Endometrium (tissue), 2 donors: Measurements from ENCODE around the gene C3orf18.

Experiments
- FAIRE-seq: peaks from 2 replicates; lab custom pipeline; 2012; peaks lifted over from hg19 to GRCh38; lab: Jason Lieb, UNC
- donor health status: control.
- donor health status: control.

The C3orf18 gene

DNA sequence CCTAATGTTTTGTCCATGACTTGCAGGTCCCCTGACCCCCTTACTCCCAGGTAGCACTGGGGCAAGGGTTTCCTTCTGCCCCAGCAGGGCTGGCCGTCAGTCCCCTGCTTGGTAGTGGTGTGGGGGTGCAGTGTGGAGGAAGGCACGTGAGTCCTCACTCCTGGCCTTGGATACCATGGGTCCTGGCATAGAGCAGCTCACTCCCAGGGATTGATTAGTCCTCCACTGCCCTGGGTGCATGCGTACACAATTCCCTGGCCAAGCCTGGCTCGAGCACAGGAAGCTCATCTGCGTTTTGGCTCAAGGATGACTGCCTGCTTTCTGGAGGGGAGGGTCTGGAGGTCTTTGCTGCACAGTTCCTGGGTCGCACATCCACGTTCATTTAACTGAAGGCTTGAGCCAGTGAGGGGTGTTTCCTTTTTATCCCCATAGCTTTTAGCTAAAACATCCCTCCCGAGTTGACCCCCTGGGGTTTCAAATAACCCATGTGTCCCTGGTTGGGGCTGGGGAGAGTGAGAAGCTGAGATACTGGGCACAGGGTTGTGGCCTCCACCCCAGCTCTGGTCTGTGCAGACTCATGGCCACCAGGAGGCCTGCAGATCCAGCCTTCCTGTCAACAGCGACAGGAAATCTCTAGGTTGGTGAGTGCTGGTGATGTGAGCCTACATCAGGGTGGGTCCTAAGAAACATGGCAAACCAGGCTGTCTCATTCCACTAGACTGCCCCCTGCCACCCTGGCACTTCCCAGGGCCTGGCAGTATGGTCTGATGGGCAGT is 13.3 kb upstream of the C3orf18 start:
- no peak for FAIRE-seq

DNA sequence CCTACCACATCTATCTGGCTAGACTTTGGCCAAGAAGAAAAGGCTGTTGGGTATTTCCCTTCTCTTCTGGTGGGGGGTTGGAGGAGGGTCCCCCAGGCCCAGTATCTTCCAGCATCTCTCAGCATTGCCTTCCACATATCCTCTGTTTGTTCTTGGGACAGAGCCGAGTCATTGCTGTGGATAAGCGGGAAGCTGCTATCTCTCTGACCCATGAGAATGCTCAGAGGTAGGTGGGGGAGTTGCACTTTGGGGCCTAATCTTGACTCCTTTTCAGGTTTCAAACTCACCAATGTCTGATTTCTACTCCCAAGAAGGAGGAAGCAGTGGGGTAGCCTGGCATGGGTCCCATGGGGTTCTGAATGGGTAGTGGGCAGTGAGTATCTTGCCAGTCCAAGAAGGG is 9.8 kb upstream of the C3orf18 start:
- FAIRE-seq = no peak

DNA sequence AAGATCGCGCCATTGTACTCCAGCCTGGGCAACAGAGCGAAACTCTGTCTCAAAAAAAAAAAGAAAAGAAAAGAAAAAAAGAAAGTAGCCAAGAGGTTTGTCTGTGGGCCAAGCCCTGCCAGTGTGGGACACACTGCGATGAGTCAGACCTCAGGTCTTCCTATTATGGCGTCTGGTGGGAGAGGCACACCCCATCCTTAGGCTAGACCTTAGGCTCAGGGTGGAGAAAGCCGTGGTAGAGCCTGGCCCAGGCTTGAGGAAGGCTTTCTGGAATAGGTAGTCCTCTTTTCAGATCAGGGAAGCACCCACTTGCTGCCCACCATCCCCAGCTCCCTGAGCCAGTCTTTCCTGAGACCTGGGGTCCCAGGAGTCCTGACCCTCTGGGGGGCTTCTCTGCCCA is 7.8 kb upstream of the C3orf18 start:
- no peak for FAIRE-seq

DNA sequence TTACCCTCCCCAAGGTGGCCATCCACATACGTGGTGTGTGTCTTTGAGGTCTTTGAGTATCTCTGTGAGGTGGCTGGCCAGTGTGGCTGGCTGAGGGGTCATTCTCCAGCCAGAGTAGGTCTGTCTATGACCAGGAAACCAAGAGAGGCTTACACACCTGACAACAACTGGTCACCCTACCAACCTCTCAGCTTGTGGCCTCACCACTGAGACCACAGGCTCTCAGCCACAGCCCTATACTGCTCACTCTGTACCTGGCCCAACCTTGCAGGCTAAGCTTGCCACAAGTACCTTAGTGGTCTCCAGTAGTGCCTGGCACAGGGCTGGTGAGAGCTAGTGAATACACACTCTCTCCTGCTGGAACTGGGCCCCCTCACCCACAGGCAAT is 6.9 kb upstream of the C3orf18 start:
- no peak for FAIRE-seq

DNA sequence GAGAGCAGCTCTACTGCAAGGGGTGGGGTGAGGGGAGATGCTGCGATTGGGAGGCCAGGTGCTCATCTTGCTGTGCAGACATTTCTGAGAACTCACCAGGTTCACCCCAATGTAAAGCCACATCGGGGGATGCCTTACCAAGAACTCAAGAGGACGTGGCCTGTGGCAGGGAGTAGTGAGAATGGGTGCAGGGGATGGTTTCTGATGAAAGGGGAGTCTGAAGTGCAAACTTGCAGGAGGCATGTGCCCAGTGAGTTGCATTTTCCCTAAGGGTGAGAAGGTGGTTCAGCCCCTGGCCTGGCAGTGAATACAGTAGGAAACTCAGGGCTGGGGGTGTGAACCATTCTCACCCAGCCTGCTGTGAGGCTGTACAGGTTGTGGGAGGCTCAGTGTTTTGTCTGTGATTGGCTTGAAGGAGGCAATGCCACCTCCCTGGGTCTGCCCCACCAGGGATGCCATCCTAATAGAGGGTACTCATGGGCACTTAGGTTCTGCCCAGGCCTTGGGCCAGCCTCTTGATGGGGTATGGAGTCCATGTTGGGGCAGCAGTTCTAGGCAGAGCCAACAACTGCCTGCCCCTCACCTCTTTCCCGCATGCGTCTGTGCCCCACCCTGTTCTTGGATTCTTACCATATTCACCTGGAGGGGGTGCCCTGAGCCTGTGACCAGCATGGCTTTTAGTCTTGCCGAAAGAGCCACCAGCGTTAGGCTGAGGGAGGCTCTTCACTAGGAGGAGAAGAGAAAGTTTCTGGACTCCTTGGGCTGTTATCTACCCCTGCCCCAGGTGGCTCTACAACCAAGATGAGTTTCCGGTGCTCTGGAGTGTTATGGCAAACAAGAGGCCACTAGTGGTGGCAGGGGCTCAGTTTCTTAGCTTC is 6.3 kb upstream of the C3orf18 start:
- no peak for FAIRE-seq

DNA sequence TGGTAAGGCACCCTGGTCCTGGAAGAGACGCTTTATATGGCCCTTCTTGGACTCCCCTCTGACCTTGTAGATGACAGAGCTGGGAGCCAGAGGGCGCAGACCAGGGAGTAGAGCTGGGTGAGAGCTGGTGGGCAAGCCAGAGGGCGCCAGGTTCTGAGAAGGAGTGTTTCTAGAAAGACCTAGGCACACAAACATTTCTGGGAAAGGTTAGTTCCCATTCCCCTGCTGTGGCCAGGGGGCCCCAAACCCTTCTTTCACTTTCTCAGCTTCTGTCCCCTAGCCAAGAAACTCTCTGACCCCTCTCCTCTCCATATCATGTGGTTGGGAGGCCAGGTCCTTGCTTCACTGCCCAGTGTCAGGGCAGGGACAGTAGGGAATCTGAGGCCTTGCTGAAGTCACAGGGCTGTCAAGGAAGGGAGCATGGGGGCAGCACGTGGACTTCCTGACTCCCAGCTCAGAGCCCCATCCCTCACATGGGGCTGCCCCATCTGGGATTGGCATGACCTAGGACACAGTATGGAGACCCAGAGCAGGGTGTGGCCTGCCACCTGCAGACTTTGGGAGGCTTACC is 5.3 kb upstream of the C3orf18 start:
- FAIRE-seq = no peak

DNA sequence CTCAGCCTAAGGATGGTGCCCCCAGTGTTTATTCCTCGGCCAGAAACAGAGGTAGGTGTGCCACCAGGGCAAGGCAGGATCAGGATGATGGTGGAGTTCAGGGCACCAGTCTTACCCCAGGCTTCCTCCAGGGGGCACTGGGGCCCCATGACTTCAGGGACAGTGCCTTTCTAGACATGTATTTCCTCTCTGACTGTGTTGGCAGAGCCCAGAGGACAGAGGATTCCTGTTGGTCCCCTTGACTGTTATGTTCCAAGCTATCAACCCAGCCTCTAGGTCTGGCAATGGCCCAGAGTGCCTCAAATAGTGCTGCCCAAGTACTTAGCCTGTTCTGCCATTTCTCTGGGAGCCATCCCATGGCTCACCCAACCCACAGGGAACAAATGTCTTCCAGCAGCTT is 4.6 kb upstream of the C3orf18 start:
- FAIRE-seq = no peak

DNA sequence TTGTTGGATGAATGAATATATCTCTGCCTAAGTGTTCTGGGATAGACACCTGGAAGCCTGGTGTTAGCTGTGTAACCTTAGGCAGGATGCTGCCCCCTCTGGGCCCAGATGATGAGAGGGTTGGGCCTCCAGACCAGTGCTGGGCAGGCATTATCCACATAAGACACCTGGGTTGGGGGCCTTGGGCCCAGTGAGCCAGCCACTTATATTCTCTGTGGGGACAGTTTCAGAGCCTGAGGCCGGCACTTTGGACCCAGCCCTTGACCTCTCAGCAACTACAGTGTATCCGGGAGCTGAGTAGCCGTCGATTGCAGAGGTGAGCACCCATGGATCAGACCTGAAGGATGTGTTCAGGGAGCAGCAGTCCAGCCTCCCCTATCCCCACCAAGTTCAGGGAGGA is 3.9 kb upstream of the C3orf18 start:
- FAIRE-seq = no peak

DNA sequence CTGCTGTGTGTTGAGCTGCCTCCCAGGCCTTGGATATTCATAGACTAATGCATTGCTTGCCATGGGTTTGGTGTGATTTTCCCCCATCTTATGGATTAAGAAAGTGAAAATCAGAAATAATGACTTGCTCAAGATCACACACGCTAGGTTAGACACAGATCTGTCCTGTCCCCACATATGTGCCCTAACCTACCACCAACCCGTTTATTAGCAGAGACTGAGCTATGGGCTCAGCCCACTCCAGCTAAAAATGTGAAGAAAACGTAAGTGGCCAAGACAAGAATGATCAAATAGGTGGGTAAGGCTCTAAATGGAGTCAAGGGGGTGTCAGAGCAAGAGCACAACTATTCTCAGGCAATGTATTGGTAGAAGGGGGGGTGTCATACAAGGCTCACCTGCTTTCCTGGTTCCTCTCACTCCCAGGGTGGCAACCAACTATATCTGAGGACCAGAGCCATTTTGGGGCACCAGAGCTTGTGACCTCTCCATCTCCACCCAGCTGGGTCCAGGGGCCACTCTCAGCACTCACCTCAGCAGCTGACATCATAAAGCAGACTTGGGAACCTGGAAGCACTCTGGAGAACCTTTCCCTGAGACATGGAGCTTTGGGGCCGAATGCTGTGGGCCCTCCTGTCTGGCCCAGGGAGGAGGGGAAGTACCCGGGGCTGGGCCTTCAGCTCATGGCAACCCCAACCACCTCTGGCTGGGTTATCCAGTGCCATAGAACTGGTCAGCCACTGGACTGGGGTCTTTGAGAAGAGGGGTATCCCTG is 3.1 kb upstream of the C3orf18 start:
- no peak for FAIRE-seq

DNA sequence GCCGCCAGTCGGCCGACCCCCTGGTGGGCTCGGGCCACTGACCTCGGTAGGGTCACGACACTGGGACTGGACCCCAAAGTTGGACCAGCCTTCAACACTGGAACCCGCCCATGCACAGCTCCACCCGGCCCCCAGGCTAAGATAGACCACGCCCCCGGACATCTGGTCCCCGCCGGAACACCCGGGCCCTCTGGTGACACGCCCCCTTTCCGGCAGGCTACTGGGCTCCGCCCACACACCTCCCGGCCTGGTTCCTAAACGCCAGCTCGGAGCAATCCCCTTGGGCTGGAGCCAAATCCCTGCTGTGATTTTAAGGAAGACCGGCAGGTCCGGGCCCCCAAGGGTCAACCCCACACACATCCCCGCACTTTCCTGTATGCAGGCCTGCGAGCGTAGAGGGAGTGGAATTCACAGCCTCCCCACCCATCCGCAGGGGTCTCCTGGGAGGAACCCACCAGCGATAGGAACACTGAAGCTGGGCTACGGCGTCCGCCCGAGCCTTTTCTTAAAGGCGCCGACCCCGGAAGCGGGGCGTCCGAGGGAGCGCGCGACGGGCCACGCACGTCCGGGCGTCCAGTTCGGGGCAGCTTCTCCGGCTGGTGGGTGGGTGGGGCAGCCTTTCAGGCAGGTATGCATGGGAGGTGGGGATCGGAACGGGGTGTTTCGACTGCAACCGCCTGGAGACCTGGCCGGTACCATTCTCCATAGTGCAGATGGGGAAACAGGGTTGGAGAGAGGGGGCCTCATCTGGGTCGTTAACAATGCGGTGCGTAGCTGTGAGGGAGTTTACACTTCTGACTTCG is 1.6 kb upstream of the C3orf18 start, which contains the start of gene HEMK1:
TSS of gene HEMK1 (plus strand) at position 576 of the 803 bp plus-strand sequence. CDS start 1,583 bp downstream, outside the sequence.
- FAIRE-seq = peak; percentile 88

DNA sequence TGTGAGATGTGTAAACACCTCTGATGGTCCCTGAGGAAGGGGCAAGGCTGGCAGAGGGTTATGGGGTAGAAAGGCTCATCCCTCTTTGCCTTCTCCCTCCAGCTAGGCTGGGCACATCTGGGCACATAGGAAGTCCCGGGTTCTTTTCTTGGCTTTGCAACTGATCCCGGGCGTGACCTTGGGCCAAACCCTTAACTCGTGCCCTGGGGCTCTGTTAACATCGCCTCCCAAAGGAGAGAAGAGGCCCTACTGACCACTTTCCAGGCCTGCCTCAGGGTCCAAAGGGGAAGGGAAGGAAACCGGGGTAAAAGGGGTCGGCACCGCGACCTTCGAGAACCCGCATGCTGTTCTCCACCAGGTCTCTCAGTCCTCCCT is 549 bp downstream of the C3orf18 start:
- no peak for FAIRE-seq

DNA sequence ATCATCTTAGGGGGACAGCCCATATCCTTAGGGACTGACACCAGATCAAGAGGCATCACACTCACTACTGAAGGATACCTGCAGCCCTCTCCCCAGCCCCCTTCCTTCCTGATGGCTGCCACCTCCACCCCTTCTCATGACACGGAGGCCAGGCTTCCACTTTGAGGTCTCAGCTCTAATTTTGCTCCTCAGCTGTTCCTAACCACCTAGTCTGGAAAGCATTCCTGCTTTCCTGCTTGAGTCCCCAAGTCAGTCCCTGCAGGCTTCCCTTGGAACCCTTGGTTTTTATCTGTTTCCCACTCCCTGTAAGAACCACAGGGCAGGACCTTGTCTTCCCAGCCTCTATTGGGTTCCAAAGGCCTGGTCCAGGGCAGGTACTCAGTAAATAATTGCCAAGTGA is 3.2 kb downstream of the C3orf18 start:
- FAIRE-seq = no peak

DNA sequence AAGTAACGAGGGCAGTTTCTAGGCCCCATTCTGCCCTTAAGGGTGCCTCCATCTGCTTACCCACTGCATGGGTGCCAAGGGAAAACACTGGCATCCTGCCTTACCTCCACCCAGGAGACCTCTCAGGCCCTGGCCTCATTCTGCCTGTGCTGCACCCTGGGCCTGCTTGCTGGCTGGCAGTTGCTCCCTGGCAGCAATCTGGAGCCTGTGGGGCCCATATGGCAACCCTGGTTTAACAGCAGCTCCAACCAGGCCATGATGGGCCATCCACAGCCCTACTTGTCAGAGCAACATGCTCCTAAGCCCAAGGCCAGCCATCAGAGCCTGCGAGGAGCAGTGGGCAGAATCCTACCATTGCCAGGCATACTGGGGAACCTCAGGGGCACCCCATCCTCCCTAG is 3.7 kb downstream of the C3orf18 start:
- no peak for FAIRE-seq

DNA sequence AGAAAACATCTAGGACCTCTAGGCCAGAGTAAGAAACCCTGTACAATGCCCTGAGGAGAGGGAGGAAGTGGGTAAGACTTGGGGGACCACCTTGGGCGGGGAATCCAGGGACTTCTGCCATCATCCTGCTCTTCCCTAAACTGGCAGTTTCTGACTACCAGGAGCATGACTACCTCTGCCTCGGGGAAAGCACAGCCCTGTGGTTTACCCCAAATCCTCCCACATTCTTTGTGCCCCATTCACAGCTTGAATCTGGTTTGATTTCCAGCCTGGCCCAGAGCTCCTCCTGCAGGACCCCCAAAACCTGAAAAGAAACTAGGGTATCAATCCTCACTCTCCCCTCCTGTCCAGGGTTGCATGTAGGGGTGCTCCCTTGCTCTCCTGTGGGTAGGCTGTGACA is 4.7 kb downstream of the C3orf18 start:
- FAIRE-seq = no peak

DNA sequence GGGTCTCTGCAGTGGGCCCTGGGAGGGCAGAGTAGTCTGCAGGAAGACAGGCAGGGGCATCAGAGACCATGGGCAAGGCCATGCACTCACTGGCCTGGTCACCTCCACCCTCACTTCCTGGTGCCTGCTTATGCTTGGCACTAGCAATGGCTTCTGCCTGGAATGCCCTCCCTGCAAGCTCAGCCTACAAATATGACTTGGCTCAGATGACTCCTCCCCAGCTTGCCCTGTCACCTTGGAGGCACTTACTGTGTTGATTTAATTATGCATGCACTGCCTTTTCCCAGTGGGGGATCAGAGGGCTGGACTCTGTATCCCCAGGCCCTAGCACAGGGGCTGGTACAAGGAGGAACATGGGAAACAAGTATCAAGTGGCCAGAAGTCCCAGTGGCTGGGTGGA is 7.8 kb downstream of the C3orf18 start:
- no peak for FAIRE-seq

DNA sequence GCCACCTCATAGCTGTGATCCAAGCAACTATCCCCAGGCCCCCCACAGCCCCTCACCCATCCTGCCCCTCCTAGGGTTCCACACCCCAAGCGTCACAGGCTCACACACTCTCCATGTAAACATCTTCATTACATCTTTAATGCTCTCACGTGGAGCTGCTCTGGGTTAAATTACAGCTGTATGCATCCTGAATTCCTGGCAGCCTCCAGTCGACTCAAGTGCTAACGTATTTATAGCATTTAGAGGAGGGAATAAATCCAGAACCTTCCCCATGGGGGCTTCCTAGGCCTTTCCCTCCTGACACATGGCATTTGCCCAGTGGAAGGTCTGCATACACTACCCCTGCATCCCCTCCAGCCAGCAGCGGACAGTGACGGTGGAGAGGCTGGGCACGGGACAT is 9.6 kb downstream of the C3orf18 start:
- no peak for FAIRE-seq

DNA sequence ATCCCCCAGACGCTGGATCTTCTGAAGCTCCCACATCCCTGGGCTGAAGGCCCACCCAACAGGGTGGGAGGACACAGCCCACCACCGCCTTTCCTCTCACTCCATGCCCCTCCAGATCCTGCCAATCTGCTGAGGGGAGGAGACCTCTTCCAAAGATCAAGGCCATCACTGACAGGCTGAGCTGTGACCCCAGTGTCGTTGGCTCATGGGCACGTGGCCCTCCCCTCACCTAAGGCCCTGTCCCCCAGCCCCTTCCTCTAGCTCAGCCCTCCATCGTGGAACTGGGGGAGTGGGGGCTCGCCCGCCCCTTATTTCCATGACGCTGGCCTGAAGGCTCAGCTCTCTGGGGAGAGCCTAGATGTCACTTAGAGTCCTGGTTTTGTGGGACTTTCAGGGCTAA is 10.4 kb downstream of the C3orf18 start:
- no peak for FAIRE-seq

DNA sequence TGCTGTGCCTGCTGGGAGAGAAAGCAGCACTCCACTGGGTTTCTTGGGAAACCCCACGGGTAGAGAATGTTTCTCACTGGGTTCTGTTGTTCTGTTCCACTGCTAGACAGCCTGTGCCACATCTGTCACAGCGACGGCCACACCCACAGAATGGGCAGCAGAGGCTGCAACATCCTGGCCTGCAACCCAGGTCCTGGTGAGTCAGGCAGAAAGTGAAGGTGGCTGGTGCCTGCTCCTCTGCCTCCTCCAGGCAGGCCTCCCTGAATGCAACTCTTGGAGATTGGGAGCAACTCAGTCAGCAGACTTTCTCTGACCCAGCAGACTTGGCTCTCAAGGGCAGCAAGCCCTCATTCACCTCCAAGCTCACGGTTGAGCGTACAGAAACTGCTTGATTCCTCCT is 13.0 kb downstream of the C3orf18 start:
- FAIRE-seq = no peak

DNA sequence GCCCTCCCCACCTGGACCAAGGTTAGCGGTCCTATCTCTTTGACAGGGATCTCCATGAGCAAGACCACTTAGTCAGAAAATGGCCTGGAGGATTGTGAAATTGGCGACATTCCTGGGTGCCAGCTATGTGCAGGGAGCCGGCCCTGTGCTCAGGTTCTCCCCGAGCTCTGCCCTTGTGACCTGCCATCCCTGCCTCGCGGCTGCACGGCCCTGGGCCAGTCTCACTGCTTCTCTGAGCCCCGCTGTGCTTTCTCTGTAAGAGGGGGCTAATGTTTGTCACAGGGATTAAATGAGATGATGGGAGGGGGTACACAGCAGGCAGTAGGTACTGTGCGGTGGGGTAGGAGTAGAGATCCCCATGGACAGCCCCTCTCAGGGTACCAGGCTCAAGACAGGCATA is 14.9 kb downstream of the C3orf18 start:
- FAIRE-seq = no peak

DNA sequence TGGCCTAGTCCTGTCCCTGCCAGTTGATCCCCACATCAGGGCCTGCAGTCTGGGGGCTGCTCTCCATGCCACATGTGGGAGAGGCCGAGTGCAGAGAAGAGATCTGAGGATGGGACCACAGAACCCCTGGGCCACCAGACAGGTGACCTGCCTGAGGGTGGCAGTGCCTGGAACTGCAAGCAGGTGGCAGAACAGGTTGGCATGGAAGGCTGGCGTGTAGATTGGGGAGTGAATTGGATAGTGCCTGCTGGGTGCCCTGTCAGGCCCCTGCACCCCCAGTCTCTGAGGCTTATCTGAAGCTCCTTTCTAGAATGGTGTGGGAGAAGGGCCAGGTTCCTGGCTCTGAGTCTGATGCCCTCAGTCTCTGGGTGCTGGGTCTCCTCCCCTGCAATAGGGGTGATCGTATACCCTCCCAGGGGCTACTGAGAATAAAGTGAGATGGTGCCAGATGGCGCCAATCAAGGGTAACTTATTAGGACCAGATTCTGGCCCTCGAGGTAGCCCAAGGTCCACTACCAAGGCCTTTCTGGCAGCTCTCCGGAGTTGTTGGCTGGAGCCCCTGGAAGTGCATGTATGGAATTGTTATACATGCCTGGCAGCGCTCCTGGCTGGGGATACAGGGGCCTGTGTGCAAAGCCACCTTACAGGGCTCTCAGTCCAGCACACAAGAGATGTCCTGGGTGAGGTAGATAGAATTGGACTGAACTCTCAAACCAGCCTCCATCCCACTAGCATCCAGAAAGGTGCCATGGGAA is 15.7 kb downstream of the C3orf18 start:
- no peak for FAIRE-seq
